Stimulated activated CD4-positive, alpha-beta T cell treated with anti-CD3 and anti-CD28 coated beads, Interleukin-2, amount 100 ng/mL, for 48 hours (primary cell): Measurements from ENCODE around the gene DACH1.

ENCODE experiments used
- DNase-seq, 2 donors: peaks; one replicate each; pipeline ENCODE4 v3.0.0-alpha.2; 2020

The DACH1 gene

DNA sequence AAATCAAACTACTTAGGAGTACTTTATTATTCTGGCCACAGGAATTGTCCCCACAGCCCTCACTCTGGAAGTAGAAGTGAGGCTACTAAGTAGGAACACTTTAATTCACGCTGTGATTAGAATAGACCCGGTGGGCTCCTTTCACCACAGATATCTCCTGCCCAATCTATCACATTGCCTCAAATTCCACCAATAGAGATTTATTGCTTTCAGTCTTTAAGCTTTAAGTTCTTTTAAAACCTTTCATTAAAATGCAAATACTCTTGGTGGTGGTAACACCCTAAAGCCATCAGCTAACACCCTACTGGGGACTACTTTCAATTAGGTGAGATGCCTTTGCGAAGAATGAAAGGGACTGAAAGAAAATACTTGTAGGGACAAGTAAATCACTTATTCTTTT lies 181.9 kb downstream of the DACH1 start:
- no peak for DNase-seq

DNA sequence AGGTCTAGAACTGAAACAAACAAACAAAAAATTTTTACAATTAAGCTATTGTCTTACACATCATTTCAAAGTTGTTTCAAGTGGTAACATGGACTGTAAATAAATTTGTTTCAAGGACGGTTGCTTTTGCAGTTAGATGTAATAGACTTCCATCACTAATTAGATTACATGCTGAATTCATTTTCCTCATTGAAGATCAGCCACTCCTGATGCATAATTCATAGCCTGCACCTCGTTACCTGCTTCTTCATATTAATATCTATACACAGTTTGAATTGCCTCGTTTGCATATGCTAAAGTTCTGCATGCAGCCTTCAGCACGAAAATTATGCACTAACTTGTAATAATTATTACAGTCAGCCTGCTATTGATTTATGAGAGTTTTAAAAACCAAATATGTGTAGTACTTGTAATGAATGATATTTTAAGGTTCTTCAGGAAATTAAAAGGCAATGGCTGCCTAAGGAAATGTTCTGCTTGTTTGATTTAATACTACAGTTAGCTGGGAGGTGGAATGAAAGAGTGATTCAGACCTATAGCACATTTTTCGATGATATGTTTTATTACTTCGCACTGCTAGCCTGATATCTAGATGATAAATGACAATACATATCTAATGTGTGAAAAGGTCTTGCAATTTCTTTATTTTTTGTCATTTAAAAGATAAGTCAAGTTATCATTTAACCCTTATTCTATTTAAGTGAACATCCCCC lies 184.9 kb downstream of the DACH1 start:
- no peak for DNase-seq

DNA sequence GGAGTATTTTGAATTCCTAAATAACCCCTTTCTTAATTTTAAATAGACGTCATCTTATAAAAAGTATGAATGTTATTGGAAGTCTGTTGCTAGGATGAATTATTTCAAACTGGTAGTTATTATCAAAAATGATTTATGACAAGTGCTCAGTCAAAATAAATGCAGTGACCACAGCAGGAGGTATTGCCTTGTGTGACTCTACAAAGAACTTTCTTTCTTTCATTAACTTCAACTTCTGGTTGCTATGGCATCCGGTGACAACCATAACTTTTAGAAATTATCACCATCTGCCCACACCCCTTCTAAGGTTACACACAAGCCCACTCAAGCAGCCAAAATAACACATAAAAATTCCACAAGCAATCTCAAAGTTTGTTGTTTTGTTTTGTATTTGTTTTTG lies 189.9 kb downstream of the DACH1 start:
- no peak for DNase-seq

DNA sequence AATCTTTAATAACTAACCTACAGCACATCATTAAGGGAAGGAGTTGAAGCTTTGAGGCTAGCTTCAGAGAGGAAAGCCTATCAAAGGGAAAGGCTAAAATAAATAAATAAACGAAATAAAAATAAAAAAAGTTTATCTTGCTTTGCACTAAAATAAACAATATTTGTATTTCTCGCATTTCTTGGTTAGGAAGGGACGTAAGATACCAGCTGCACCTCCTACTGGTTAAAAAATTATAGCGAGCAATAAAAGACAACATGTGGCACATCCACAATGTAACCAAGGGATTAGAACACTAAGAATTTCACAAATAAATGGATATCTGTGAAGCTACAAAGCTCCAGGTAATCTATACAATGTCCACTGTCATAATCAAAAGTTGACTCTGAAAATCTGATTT lies 194.5 kb downstream of the DACH1 start:
- DNase-seq: no peak

DNA sequence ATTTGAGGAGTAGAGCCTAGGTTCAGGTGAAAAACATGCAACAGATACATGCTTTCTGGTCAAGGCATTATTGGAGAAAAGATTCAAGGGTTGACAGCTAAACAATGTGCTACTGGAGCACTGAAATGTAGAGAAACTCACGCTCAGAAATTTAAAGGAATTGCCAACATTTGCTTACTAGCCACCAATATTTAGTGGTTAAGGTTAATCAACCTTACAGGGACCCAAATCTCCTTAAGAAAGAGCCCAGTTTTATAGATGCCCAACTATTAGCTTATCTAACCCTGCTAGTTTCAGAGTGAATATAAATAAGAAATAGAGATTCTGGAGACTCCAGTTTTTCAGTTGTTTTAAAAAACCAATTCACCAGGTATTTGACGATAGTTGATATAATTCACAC lies 203.6 kb downstream of the DACH1 start:
- DNase-seq: no peak

DNA sequence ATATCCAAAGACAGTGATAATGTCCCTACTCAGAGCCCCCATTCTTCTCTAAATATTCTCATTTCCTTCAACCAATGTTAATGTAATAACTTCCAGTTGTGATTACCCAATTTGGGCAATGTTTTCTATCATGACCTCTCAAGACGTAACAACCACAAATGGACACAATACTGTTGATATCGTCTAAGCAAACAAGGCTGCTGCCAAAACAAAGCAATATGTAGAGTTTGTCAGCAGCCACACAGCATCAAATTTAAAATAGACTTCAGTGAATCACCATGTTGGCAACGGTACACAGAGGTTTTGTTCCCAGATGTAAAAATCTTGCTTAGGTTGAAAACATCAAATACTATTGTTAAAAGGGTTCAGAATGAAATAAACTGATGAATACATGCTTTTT lies 205.1 kb downstream of the DACH1 start:
- no peak for DNase-seq

DNA sequence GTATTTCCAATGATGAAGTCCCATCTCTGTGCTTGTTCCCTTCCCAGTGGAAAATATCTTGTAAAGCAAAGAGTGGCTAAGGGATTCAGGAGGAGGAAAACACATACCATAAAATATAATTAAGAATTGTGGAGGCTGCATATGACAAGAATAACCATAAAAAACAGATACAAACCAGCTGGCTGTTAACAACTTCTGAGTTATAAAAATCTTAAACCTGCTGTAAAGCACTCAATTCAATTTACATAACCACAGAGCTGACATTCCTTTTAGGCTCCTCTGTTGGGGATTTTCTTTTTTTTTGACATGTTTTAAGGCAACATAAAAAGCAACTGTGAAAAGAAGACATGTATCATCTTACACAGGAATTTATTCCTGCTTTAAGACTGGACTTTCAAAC lies 207.6 kb downstream of the DACH1 start:
- no peak for DNase-seq

DNA sequence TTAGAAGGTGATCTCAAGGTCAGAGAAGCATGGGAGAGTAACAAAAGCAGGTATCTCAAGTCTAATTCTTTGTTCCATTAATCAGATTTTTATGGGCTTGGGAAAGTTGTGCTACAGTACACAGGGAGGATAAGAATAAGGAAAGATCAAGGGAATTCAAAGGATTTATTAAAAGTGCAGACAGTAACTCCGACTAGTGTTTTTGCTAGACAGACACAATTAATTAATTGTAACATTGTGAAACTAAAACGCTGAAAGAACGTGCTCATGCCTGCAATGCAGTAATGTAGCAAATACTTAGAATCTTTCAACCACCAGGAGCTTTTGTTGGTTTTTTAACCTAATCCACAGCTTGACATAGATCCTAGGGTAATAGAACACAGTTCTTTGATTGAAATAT lies 221.5 kb downstream of the DACH1 start:
- no peak for DNase-seq

DNA sequence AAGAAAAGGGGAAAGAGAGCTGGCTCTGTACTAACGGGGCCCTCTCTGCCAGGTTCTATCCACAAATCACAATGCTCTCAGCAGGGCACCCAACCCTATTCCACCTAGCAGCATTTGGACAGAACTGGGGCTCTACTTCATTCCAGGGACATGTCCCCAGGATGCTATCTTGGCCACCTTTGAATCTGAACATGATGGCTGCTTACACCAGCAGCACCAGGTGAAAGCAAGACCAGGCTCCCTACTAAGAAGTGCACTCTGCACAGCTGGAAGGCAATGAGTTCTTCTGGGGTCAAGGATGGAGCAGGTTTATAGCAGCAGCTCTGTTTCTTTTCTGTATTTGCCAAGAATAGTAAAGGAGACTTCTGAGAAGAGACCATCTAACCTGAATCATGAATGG lies 222.4 kb downstream of the DACH1 start:
- DNase-seq: no peak

DNA sequence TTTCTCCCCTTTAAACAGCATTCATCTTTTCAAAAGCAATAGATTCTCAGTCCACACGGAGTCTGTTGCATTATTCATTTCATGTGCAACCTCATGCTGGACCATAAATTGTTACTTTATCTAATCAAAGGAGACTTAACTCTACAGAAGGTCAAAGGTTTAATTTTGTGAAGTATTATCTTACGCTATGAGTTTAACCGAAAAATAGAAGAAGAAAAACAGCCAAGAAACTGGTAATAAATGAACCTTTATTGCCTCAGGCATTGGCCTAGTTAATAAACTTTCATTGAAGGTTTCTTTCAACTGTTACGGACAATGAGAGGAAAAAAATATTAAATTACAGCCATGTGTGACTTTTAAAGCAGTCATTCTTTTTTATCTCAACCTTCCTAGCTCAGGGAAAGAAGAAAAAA lies 223.6 kb downstream of the DACH1 start:
- no peak for DNase-seq

DNA sequence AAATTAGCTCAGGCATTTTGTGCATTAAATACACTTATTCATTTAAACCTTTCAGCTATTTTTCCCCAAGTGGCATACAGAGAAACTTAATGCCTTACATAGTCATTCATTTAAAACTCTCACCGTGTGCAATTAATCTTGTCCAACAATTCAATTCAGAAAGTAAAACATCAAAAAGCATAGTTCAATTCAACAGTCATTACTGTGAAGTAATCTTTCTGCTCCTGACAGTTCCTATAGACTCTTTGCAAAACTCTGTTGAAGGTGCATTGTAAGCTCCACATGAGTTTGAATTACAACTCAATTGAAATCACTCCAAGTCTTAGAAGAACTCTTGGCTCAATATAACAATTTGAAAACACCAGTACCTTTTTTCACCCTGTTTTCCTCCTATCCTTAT lies 228.3 kb downstream of the DACH1 start:
- DNase-seq: no peak

DNA sequence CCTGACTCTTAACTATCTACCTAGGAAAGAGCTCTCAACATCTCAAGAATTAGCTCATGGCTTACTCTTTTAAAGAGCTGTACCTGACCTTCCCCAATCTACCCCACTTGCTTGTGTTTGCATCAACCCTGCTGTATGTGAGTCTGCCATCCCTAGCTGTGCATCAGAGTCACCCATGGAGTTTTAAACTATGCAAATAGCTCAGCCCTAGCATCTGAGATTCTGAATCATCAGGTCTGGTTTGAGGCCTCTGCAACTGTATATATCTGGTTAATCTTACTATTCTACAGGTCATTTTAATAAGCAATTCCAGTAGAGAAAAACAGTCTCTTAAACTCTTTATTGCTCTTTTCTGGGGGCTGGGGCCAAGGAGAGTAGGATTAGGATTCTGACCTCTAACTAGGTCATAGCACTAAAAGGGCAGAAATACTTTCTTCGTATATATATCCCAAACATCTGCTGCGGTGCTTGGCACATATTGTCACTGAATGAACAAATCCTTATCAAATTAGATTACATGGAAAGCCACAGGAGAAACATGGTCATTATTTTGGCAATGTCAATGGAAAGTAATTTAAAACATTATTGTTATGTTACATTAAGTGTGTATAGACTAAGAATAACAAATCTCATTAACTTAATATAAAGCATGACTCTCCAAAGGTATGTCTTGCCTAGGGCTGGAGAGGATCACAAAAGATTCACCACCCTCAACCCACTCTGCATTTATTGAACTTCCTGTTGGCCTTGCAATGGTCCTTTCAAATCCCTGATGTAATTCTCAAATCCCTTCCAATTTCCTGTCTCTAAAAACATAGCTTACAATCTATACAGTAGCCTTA lies 232.2 kb downstream of the DACH1 start:
- no peak for DNase-seq

DNA sequence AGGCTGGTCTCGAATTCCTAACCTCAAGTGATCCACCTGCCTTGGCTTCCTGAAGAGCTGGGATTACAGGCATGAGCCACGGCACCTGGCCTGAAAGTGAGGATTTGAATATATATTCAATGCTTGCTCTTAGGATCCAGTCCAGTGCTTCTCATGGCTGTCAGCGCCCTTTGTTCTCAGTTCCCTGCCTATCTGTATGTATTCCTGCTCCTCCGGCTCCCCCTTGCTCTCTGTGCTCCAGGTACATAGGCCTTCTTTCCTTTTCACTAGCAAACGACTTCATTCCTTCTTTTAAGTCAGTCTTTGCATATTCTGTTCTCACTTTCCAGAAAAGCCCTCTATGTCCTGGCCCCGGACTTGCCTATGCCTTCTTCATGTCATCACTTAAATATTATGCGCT lies 232.8 kb downstream of the DACH1 start:
- no peak for DNase-seq

DNA sequence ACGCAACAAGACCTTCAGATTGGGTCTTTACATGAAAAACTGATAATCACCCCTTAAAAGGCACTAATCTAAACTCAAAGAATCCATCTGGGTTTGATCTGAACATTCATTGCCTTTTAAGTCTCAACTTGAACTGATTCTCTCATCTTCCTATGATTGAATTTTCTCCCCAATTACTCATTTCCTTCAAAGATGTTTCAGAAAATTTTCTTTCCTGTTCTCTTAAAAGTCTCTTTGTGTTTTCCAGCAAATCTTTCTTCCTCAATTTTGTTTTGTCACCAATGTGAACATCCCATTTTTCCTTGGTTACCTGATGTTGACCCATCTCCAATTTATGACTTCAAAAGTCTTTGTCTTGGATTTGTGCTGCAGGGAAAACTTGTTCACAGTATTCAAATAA lies 234.3 kb downstream of the DACH1 start:
- DNase-seq: no peak

DNA sequence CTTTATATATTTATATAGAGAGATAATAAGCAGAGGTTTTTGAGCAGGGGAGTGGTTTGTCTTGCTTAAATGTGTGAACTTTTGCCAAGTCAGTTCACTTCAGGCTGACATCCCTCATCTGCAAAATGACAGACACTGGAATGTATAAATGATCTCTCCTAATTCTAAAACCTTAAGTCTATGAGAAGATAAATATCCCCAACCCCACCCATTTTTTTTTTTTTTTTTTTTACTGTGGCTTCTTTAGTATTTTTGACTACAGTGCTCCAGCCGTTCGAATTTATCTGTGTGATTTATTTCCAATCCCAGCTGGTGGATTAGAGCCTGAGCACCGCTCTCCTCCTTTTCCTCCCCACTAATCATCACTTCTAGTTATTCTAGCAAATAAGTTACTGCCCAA lies 234.8 kb downstream of the DACH1 start:
- DNase-seq: no peak

DNA sequence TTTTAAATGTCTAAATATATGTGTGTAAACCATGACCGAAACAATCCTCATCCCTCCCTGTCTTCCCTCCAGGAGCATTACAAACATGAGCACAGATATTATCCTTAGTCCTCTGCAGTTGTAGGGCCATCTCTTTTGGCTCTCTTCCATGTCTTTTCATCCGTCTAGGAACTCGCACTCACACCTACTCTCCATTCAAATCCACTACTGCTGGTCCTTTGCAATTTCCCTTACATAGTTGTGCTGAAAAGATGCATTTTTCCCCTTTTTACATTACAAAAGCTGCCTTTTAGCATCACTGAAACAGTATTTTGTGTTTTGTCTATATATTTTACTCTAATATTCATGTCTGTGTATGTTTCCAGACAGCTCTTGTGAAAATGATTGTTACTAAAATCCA lies 237.8 kb downstream of the DACH1 start:
- DNase-seq: no peak

DNA sequence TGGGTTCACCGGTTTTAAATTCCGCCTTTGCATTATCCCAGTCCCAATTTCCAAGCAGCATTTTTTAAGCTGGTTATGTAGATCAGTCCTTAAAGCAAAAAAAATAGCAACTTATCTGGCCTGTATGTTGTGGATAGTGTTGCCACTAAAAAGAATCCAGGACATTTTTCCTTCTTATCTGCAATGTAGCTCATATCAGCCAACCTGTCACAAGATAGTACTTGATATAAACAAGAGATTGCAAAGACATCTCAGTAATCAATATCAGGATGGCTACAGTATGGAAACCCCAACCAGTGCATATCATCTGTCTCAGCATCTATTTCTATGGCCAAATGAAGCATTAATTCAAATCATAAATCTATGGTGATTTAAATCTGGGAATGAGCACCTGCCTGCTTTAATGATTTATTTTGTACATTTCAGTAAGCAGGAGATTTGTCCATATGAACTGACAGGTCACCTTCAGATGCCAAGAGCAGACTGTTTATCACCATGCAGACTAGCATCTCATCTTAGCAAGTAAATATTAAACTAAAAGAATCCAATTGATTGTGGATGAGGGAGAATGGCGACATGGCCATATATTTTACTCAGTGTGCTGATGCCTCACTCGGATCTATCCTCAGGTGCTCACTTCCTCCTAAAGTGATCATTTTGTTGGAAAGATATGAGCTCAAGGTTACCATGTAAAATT lies 240.4 kb downstream of the DACH1 start:
- DNase-seq: no peak

DNA sequence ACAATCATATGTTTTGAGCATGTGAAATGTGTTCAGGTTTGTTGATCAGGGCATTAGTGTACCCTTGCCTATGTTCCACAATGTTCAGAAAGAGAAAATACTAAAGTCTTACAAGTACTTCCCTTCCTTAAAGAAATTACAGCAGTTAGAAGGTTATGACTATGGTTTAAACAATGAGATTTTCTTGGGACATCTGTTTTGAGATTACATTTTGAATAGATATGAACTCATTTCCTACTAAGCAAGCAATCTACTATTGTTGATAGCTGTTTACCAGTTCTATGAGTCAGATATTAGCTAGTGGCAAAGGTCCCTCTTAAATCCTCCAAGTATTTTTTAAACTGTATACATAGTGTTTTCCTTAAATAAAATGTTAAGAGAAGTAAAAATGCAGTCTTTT lies 241.3 kb downstream of the DACH1 start:
- DNase-seq: no peak

DNA sequence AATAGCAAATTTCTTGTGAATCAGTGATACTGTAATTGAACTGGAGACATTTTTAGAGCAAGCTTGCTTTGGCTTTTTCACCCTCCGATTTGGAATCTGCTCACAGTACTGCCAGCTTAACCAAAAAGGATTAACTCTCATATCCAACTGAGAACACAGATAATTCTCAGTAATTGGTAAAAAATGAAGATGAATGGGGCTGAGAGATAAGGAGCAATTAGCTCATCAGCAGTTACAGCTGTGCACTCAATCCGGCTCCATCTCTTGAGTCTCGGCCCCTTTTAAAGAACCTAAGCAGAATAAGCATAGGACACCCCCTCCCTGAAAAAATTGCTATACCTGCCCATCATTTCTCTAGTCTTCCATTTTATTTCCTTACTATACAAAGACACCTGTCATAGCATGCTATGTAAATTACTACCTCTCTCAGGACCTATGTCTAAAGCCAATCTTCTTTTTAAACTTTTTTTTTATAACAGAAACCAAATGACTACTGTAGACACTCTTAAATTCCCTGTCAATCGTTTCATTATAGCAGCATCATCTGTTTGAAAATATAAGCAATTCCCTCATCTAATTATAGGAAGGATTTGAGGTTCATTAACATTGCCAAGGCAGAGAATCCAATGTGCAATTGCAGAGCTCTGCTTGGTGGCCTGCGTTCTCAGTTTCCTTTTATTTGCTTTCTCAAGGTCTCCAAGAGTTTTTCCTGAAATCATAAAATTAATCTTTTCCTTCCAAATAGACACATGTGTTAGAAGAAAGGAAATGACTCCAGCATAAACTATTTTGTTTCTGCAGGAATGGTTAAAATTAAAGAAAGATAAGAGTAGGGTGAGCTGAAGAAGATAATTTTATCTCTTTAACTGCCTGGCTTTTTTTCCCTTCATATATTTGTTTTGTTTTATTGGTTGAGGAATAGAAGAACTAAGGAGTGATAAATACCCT lies 242.1 kb downstream of the DACH1 start:
- DNase-seq: no peak

DNA sequence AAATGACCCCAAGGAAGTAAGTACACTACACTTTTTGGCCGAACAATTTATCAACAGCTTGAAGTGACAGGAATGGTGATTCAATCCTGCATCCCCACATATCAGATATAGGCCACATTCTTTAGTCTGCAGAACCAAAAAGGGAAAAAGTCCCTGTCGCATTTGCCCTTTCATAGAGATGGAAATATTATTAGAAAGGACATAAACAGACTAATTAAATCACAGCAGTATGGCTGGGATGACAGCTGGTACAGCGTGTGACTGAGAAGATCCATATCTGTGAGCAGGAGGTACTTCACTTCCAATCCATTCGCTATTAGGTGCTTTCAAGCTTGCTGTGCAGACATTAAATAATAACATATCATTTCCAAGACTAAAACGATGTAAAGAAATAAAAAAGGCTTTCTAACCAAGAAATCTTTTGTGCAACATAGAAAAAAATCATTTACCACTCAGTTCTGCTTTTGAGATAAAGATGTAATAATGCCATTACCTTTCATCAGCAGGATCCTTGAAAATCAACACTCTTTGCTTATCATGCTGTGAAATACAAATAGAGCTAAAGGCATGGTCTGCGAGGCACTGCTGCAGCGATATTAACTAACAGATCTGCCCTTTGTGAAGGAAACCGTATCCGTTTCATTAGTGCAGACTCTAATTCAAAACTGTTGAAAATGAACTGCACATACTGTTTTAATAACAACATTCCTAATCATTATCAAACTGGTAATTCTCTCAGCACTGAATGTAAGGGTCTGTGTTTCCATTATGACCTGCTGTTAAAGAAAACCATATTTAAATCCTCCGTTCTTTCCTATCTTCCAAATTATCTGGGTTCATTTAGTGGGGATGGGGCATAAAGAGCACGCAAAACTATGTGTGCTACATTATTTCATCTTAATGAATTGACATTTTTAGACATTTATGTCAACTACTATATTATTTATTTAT lies 245.6 kb downstream of the DACH1 start:
- no peak for DNase-seq

DNA sequence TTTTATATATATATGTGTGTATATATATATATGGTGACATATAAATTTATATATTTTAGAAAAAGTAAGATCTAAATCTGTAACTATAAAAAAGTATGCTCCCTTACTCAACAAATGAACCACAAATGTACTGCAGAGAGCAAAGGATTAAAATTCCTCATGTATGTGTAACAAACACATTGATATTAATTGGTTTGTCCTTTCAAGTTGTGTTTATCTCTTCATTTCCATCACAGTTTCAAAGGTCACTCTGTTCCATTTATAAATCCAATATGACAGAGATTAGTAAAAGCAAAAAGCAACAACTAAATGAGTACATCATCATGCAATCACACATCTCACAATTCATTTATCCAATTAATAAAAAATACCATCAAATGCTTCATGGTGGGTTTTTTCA lies 247.9 kb downstream of the DACH1 start:
- DNase-seq: no peak

DNA sequence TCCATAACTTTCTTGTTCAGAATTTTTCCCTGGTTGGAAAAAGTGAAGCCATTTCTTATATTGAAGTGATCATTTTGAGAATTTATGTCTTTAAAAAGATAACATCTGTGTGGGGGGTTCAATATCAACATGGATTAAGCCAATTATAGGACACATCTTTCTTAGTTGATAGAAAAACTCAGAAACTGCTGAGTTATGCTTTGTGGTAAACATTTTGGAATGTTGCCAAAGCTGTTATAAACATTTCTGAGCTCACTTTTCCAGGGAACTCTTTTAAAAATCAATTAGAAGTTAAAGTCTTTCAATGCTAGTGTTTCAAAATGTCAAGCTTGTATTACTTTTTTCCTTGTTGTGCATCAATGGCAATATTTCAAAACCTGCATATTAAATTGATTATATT lies 248.8 kb downstream of the DACH1 start:
- no peak for DNase-seq
